GM23338 (cell line): ENCODE measurements around the gene RAPGEF4. TPM values are rescaled to one million over a fixed set of nuclear protein-coding genes. Genes with fewer than 3 reads are reported as not detected.

Source experiments
- ATAC-seq: fragments of 200-7000 bp; cut with Tn5 transposase; 3 replicates; pipeline ENCODE4 v1.9.1; 2020
- DNase-seq: peaks from one replicate; pipeline ENCODE4 v3.0.0-alpha.2; 2015; ENCODE audit warnings: low spot score
- H2AFZ ChIP-seq: fragments of 200-600 bp; sonication (generic); 2 replicates; pipeline ENCODE4 v1.8.0; 2016; ENCODE audit warnings: antibody characterized with exemption, mild to moderate bottlenecking, moderate library complexity
- H3F3A ChIP-seq: fragments of 200-600 bp; sonication (generic); replicated peaks from 2 replicates; pipeline ENCODE4 v1.8.0; 2017; ENCODE audit warnings: antibody characterized with exemption, mixed run types, low read depth
- H3K27ac ChIP-seq: fragments of 200-600 bp; sonication (generic); 2 replicates; pipeline ENCODE4 v1.6.1; 2016; ENCODE audit warnings: low read depth
- H3K27me3 ChIP-seq: fragments of 200-600 bp; sonication (generic); 2 replicates; pipeline ENCODE4 v1.8.0; 2016; ENCODE audit warnings: mild to moderate bottlenecking, mixed run types, moderate library complexity; ENCODE audit not compliant: insufficient read depth
- H3K36me3 ChIP-seq: fragments of 200-600 bp; sonication (generic); 2 replicates; pipeline ENCODE4 v1.8.0; 2016; ENCODE audit warnings: mild to moderate bottlenecking; ENCODE audit not compliant: insufficient read depth
- H3K4me1 ChIP-seq: fragments of 200-600 bp; sonication (generic); 2 replicates; pipeline ENCODE4 v1.8.0; 2016; ENCODE audit warnings: mild to moderate bottlenecking, moderate library complexity; ENCODE audit not compliant: insufficient read depth
- H3K4me2 ChIP-seq: fragments of 200-600 bp; sonication (generic); 2 replicates; pipeline ENCODE4 v1.7.1; 2017; ENCODE audit warnings: mixed run types
- H3K4me3 ChIP-seq: fragments of 200-600 bp; sonication (generic); 2 replicates; pipeline ENCODE4 v1.6.1; 2016; ENCODE audit warnings: mixed run types
- H3K79me2 ChIP-seq: fragments of 200-600 bp; sonication (generic); replicated peaks from 2 replicates; pipeline ENCODE4 v1.8.0; 2017; ENCODE audit warnings: mild to moderate bottlenecking; ENCODE audit not compliant: insufficient read depth
- H3K9me2 ChIP-seq: fragments of 200-600 bp; sonication (generic); 2 replicates; pipeline ENCODE4 v1.8.0; 2017; ENCODE audit not compliant: insufficient read depth
- H4K20me1 ChIP-seq: fragments of 200-600 bp; sonication (generic); replicated peaks from 2 replicates; pipeline ENCODE4 v1.8.0; 2017; ENCODE audit warnings: mild to moderate bottlenecking; ENCODE audit not compliant: insufficient read depth
- H3K27ac Mint-ChIP-seq: 2 replicates; pipeline ENCODE4 v1.8.0; 2020; ENCODE audit warnings: inconsistent platforms, mild to moderate bottlenecking, moderate library complexity, mixed read lengths
- H3K27me3 Mint-ChIP-seq: 3 replicates; pipeline ENCODE4 v1.8.0; 2022; ENCODE audit warnings: low read depth, mild to moderate bottlenecking, moderate library complexity, mixed read lengths, inconsistent platforms; ENCODE audit not compliant: insufficient read depth, poor library complexity
- H3K36me3 Mint-ChIP-seq: 3 replicates; pipeline ENCODE4 v1.8.0; 2021; ENCODE audit warnings: low read depth, mild to moderate bottlenecking, inconsistent platforms, moderate library complexity, mixed read lengths
- H3K4me1 Mint-ChIP-seq: 3 replicates; pipeline ENCODE4 v1.8.0; 2020; ENCODE audit warnings: mild to moderate bottlenecking, inconsistent platforms, mixed read lengths
- H3K4me3 Mint-ChIP-seq: 3 replicates; pipeline ENCODE4 v1.8.0; 2021; ENCODE audit warnings: moderate library complexity, mild to moderate bottlenecking, inconsistent platforms, mixed read lengths
- H3K9me3 Mint-ChIP-seq: 3 replicates; pipeline ENCODE4 v1.8.0; 2020; ENCODE audit warnings: moderate library complexity, mild to moderate bottlenecking, inconsistent platforms, mixed read lengths
- CTCF ChIP-seq, 2 experiments: fragments of 200-600 bp in 1 of 2; sonication (generic) in 1 of 2; conservative IDR thresholded peaks; 2 replicates each; pipeline versions ENCODE4 v1.5.1 to v1.6.1; 2016 to 2017; ENCODE audit warnings: antibody characterized with exemption in 2 of 2, low read depth in 2 of 2, mild to moderate bottlenecking in 2 of 2, moderate library complexity in 1 of 2
- ETS1 ChIP-seq: IDR thresholded peaks from 2 replicates; pipeline ENCODE4 v1.6.1; 2016; ENCODE audit warnings: antibody characterized with exemption
- EZH2 ChIP-seq: fragments of 200-600 bp; sonication (generic); IDR thresholded peaks from one replicate; pipeline ENCODE4 v1.8.0; 2017; ENCODE audit warnings: antibody characterized with exemption, mild to moderate bottlenecking, low read depth; ENCODE audit not compliant: unreplicated experiment
- JUNB ChIP-seq: IDR thresholded peaks from one replicate; pipeline ENCODE4 v1.6.1; 2016; ENCODE audit warnings: antibody characterized with exemption; ENCODE audit not compliant: unreplicated experiment
- NANOG ChIP-seq: IDR thresholded peaks from 2 replicates; pipeline ENCODE4 v1.6.1; 2016; ENCODE audit warnings: antibody characterized with exemption, borderline replicate concordance
- REST ChIP-seq: IDR thresholded peaks from one replicate; pipeline ENCODE4 v1.6.1; 2018; ENCODE audit warnings: antibody characterized with exemption; ENCODE audit not compliant: unreplicated experiment
- STAT1 ChIP-seq: IDR thresholded peaks from one replicate; pipeline ENCODE4 v1.6.1; 2016; ENCODE audit warnings: antibody characterized with exemption; ENCODE audit not compliant: unreplicated experiment
- ZNF114 ChIP-seq: fragments of 250-450 bp; sonication (Bioruptor Pico); IDR thresholded peaks from 2 replicates; pipeline ENCODE4 v1.5.0; 2020; ENCODE audit warnings: mild to moderate bottlenecking, moderate library complexity
- ZNF331 ChIP-seq: fragments of 250-450 bp; sonication (Bioruptor Pico); IDR thresholded peaks from 2 replicates; pipeline ENCODE4 v1.5.0; 2020; ENCODE audit warnings: low read depth, mild to moderate bottlenecking, moderate library complexity
- ZNF462 ChIP-seq: fragments of 250-450 bp; sonication (Bioruptor Pico); IDR thresholded peaks from 2 replicates; pipeline ENCODE4 v1.5.0; 2020; ENCODE audit warnings: mild to moderate bottlenecking, moderate library complexity
- polyA plus RNA-seq: library from polyadenylated mRNA; unstranded; fragments of >200 nt; fragmentation: Nextera tagmentation; extraction: Ambion mirVana; gene quantifications from 2 replicates; pipeline ENCODE4 v1.2.1, GENCODE V29; 2016
- total RNA-seq: library from RNA; depleted of rRNA; stranded (reverse); fragments of >200 nt; shearing (Covaris generic); gene quantifications from 2 replicates; pipeline ENCODE4 v1.2.3, GENCODE V29; 2014

The RAPGEF4 gene
- total and polyA plus RNA-seq, 2 experiments from 2014 or later, result 1.7 to 4.7 TPM

GRCh38 chr2:172928756-172929155 lies 193.1 kb downstream of the RAPGEF4 start (continued):
- TF ChIP-seq CTCF (conservative IDR thresholded peaks at IDR 0.05; ENCODE audit: low read depth in 2 of 2), result no peak

- H3K9me3 Mint-ChIP-seq, result no peaks in the 10 kb centered on the region
- no peak for DNase-seq
- peaks cover 18% of the 10 kb centered on the region for H3K4me1 Mint-ChIP-seq
- H4K20me1 ChIP-seq, result no peaks in the 10 kb centered on the region
- H3K79me2 ChIP-seq, result no peaks in the 10 kb centered on the region
- H3K4me3 ChIP-seq, result no peak overlapping the region
- H3K36me3 Mint-ChIP-seq, result no peaks in the 10 kb centered on the region
- H3K4me2 ChIP-seq, result peak overlapping the region; percentile 11; the same call in 1 of the 2 replicates
- no peak overlapping the region for H3K4me3 Mint-ChIP-seq
- no peaks in the 10 kb centered on the region; the same call in 1 of the 2 replicates for H3K9me2 ChIP-seq
- no peak overlapping the region for H3K27ac Mint-ChIP-seq
- no peak for ATAC-seq
- H3F3A ChIP-seq, result no peaks in the 10 kb centered on the region
- H3K36me3 ChIP-seq, result no peaks in the 10 kb centered on the region
- no peaks in the 10 kb centered on the region for H3K27me3 ChIP-seq
- no peak overlapping the region for H2AFZ ChIP-seq
- no peaks in the 10 kb centered on the region for H3K27me3 Mint-ChIP-seq
- H3K27ac ChIP-seq, result no peak overlapping the region
- H3K4me1 ChIP-seq, result peaks cover 21% of the 10 kb centered on the region
- TF ChIP-seq CTCF (conservative IDR thresholded peaks at IDR 0.05; ENCODE audit: low read depth in 2 of 2), result no peak
- no peak for TF ChIP-seq JUNB
- no peak for TF ChIP-seq ZNF114 (CRISPR knock-in tag)
- TF ChIP-seq NANOG, result no peak
- no peak for TF ChIP-seq STAT1
- no peak for TF ChIP-seq ETS1
- no peak for TF ChIP-seq ZNF331 (CRISPR knock-in tag)
- no peak for TF ChIP-seq REST
- TF ChIP-seq EZH2, result no peak
- TF ChIP-seq ZNF462 (CRISPR knock-in tag), result no peak
Measured at GRCh38 chr2:172929644-172930043, 194.0 kb downstream of the RAPGEF4 start.
